GM21528 (cell line): Measurements from ENCODE around the gene TLE7.

Experiments
- ATAC-seq: cut with Tn5 transposase; IDR thresholded peaks from one replicate; pipeline ENCODE4 v1.9.1; 2021; ENCODE audit warnings: mild to moderate bottlenecking, moderate library complexity; ENCODE audit not compliant: unreplicated experiment, low FRiP score

TLE7 gene

GRCh38 chr16:71453036-71453435, 11.2 kb upstream of the TLE7 start:
- ATAC-seq, result no peak

DNA sequence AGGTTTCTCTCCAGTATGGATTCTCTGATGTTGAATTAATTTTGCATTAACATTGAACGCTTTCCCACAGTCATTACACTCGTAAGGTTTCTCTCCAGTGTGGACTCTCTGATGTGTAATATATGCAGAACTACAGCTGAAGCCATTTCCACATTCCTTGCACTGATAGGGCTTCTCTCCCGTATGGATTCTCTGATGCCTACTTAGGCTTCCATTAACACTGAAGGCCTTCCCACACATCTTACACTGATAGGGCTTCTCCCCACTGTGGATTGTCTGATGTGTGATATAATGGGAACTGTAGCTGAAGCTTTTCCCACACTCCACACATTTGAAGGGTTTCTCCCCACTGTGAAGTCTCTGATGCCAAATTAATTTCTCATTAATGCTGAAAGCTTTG, 7.2 kb upstream of the TLE7 start:
- ATAC-seq, result no peak

DNA sequence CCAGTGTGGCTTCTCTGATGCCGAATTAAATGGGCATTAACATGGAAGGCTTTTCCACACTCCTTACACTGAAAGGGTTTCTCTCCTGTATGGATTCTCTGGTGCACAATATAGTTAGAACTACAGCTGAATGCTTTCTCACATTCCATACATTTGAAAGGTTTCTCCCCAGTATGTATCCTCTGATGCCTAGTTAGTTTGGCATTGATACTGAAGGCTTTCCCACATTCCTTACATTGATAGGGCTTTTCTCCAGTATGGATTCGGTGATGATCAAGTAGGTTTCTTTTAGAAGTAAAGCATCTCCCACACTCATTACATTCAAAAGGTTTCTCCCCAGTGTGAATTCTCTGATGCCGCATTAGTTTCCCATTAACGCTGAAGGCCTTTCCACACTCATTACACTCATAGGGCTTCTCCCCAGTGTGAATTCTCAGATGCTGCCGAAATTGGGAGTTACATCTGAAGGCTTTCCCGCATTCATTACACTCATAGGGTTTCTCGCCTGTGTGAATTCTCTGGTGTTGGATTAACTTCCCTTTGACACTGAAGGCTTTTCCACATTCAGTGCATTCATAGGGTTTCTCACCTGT, 6.5 kb upstream of the TLE7 start:
- no peak for ATAC-seq

GRCh38 chr16:71443714-71444113, 1.9 kb upstream of the TLE7 start:
- ATAC-seq, result no peak

GRCh38 chr16:71441348-71442050, 355 bp downstream of the TLE7 start:
- no peak for ATAC-seq

GRCh38 chr16:71440669-71441347, 1.0 kb downstream of the TLE7 start:
- no peak for ATAC-seq

DNA sequence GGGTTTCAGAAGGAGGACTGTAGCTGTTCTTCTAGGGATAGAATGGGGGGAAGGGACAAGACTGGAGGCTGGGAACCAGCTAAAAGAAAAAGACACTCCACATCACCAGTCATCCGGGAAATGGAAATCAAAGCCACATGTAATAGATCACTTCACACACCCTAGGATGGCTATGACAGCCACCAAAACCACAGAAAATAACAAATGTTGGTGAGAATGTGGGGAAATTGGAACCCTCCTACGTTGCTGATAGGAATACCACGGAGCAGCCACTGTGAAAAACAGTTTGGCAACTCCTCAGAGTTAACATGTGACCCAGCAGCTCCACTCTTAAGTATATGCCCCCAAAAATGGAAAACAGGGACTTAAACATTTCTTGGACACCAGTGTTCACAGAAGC, 2.3 kb downstream of the TLE7 start:
- ATAC-seq, result no peak

- ATAC-seq, result no peak
These were observed 5.4 kb downstream of the TLE7 start for GRCh38 chr16:71436473-71436872.

GRCh38 chr16:71432906-71433305, 8.9 kb downstream of the TLE7 start:
- no peak for ATAC-seq

DNA sequence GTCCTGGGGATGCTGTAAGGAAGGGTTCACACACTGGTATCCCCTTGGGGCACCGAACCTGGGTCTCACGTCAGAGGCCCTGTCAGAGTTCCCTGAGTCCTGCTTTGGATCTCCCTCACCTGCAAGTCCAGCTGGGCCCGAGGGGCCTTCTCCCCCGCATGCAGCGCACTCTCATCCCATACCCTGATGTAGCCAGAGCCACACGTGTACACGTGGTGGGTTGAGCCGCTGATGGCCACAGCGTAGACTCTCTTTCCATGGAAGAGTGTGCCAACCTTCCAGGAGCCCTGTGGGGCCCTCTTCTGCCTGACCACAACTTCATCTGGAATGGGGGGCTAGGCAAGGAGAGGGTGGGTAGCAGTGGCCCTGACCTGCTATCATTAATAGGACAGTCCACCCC, 9.9 kb downstream of the TLE7 start:
- ATAC-seq, result no peak

DNA sequence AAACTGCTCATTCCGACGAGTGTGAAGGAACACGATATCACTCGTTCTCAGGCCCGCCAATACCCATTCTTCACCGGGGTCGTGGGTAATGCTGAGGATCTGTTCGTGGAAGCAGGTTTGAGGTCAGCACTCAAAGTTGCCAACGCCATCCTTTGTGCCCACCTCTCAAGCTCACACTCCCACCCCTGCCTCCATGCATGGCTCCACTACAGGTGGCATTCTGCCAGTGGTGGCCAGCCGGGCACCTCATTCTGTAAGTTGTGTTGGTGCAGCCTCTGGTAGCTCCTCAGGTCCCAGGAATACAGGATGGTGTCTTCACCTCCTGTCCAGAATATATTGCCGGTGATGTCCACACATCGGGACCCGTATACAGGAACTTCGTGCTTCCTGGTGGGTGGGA, 10.7 kb downstream of the TLE7 start:
- ATAC-seq, result no peak

GRCh38 chr16:71430744-71431143, 11.1 kb downstream of the TLE7 start:
- no peak for ATAC-seq

- ATAC-seq, result no peak
These were observed 12.3 kb downstream of the TLE7 start for GRCh38 chr16:71429581-71429980.

DNA sequence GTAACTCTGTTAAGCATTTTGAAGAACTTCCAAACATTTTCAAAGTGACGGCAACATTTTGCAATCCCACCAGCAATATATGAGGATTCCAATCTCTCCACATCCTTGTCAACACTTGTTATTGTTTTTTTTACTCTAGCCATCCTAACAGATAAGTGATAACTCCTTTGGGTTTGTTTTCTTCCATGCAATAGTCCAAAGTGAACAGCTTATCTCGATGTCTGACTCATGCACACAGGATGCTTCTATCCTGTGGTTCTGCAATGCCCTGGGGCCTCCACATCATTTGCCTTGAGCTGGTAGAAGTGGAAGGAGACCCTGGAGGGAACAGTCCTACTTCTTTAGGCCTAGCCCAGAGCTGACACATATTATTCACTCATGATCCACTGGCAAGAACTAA, 13.0 kb downstream of the TLE7 start:
- ATAC-seq, result no peak

GRCh38 chr16:71428385-71428784, 13.5 kb downstream of the TLE7 start:
- no peak for ATAC-seq

GRCh38 chr16:71426880-71427615, 14.8 kb downstream of the TLE7 start:
- ATAC-seq, result no peak

- peak; percentile 58 for ATAC-seq
These were observed 15.6 kb downstream of the TLE7 start for GRCh38 chr16:71426069-71426879.

DNA sequence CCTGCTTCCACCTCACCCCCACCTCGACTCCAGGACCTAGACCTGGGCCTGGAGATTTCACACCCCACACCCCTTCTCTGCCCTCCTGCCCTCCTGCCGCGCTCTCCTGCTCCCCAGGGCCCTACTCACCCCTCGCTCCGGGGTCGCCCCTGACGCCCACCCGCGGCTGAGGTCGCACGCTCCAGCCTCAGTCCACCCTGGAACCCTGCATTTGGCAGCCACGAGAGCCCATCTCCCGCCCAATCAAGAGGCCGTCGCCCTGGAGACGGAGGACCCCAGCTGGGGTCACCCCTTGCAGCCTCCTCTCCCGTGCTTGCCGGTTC, 16.1 kb downstream of the TLE7 start:
- no peak for ATAC-seq

DNA sequence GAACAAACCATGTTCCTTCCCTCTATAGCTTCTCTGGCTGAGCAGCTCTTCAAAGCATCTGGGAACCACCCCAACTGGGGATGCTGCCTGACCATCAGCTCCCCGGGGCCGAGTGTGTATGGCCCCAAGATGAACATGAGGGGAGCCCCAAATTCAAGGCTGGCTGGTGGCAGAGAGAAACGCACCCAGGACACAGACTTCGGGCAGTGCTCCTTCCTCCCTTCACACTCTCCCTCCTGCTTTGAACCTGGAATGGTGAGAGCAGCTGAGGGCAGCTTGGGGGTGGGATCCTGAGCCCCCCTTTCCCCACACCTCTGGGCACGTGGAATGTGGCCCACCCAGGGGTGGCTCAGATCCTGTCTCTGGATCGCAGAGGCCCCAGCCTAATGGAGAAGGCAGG, 17.2 kb downstream of the TLE7 start:
- no peak for ATAC-seq

- no peak for ATAC-seq
These were observed 18.0 kb downstream of the TLE7 start for GRCh38 chr16:71423865-71424264.

GRCh38 chr16:71423016-71423415, 18.8 kb downstream of the TLE7 start:
- ATAC-seq, result no peak
